Sigmoid colon (tissue), 7 donors: ENCODE results near the gene KLF17. TPM values are rescaled to one million over a fixed set of nuclear protein-coding genes. Genes with fewer than 3 reads are reported as not detected.

Source experiments
- DNase-seq: peaks from one replicate; pipeline ENCODE4 v3.0.0-alpha.2; 2019
- H3K27ac ChIP-seq, 4 donors: fragments of 200-600 bp; sonication (generic); one replicate each; pipeline ENCODE4 v1.5.1; 2016 to 2019; ENCODE audit warnings: mild to moderate bottlenecking in 1 of 4
- H3K27me3 ChIP-seq, 3 donors: fragments of 200-600 bp; sonication (generic); one replicate each; pipeline ENCODE4 v1.5.1; 2019; ENCODE audit warnings: mild to moderate bottlenecking in 1 of 3
- H3K36me3 ChIP-seq, 4 donors: fragments of 200-600 bp; sonication (generic); one replicate each; pipeline ENCODE4 v1.5.1; 2016 to 2019
- H3K4me1 ChIP-seq, 4 donors: fragments of 200-600 bp; sonication (generic); one replicate each; pipeline ENCODE4 v1.5.1; 2017 to 2019
- H3K4me3 ChIP-seq, 4 donors: fragments of 200-600 bp; sonication (generic); one replicate each; pipeline ENCODE4 v1.5.1; 2017 to 2019; ENCODE audit warnings: mild to moderate bottlenecking in 2 of 4, moderate library complexity in 1 of 4
- H3K9me3 ChIP-seq, 4 donors: fragments of 200-600 bp in 3 of 4; sonication (generic) in 3 of 4; one replicate each; pipeline versions ENCODE4 v1.5.1 to v1.6.1; 2013 to 2019
- CTCF ChIP-seq, 4 experiments: fragments of 450-650 bp in 3 of 4; fragments of 200-600 bp in 1 of 4; IDR thresholded peaks; one replicate each; pipeline ENCODE4 v1.5.1; 2016 to 2019; ENCODE audit warnings: antibody characterized with exemption in 4 of 4, mild to moderate bottlenecking in 3 of 4, moderate library complexity in 2 of 4
- EP300 ChIP-seq, 4 donors: sonication (generic); formaldehyde crosslinking; IDR thresholded peaks; one replicate each; pipeline ENCODE4 v1.6.1; 2017; ENCODE audit warnings: antibody characterized with exemption in 4 of 4
- POLR2A ChIP-seq, 2 donors: fragments of 450-650 bp; IDR thresholded peaks; one replicate each; pipeline ENCODE4 v1.6.1; 2016; ENCODE audit warnings: antibody characterized with exemption in 2 of 2, mild to moderate bottlenecking in 2 of 2, moderate library complexity in 2 of 2
- POLR2AphosphoS5 ChIP-seq, 4 donors: sonication (generic); formaldehyde crosslinking; IDR thresholded peaks; one replicate each; pipeline ENCODE4 v1.6.1; 2017; ENCODE audit warnings: antibody characterized with exemption in 4 of 4
- WGBS, 2 donors: extraction: QIAGEN DNeasy Blood & Tissue Kit; methylation state at CpG; one replicate each; pipeline ENCODE4 v1.1.7; 2013; 5-methylcytosine and 5-hydroxymethylcytosine counted together
- intact Hi-C: fragments of 100-400 bp; cut with DNase I; formaldehyde crosslinking; loops from one replicate; pipeline ENCODE4 v1.15.1; 2023
- polyA plus RNA-seq, 3 donors: library from polyadenylated mRNA; stranded (reverse); fragments of 200-250 nt; gene quantifications; one replicate each; pipeline ENCODE4 v1.2.3, GENCODE V29; 2013
- total RNA-seq, 4 donors: library from RNA; depleted of rRNA; stranded (reverse); fragments of >200 nt; gene quantifications; one replicate each; pipeline ENCODE4 v1.1.0, GENCODE V29; 2016
- donor health status: healthy with polysubstance abuse.
- donor health status: Bipolar disorder and iron deficiency.
- donor health status: healthy.

The KLF17 gene
- total and polyA plus RNA-seq, 7 donors = 0.16 to 0.68 (median 0.28) TPM; not detected in 4

GRCh38 chr1:44144962-44145756 is 26.5 kb downstream of the KLF17 start:
- H3K27me3 ChIP-seq = no peaks in the 10 kb centered on the region

GRCh38 chr1:44146536-44147361 is 28.1 kb downstream of the KLF17 start:
- intact Hi-C loops = no loop called here
- no peak for DNase-seq

More at GRCh38 chr1:44144962-44145756, 26.5 kb downstream of the KLF17 start:
- DNase-seq = no peak
- WGBS, 2 donors = 95 to 99% methylated on average over 2 of the region's 2 CpGs
- Histone ChIP-seq H3K27ac (no peak overlapping the region), H3K4me1 (no peaks in the 10 kb centered on the region), H3K4me3 (no peak overlapping the region), H3K36me3 (no peaks in the 10 kb centered on the region), H3K9me3 (peaks cover 0 to 7% (median 2%) of the 10 kb centered on the region in 4 donors)
- TF ChIP-seq POLR2AphosphoS5 (IDR thresholded peaks at IDR 0.05) (no peak), CTCF (IDR thresholded peaks at IDR 0.05) (no peak), POLR2A (IDR thresholded peaks at IDR 0.05) (no peak), EP300 (IDR thresholded peaks at IDR 0.05) (no peak)
- intact Hi-C loops = no loop called here

GRCh38 chr1:44147582-44147981 is 29.0 kb downstream of the KLF17 start:
- WGBS, 2 donors = 86 to 87% methylated on average over 3 of the region's 3 CpGs
- Histone ChIP-seq H3K36me3 (no peaks in the 10 kb centered on the region), H3K27ac (no peak overlapping the region), H3K27me3 (no peaks in the 10 kb centered on the region), H3K4me1 (no peaks in the 10 kb centered on the region), H3K9me3 (peaks cover 0 to 7% (median 2%) of the 10 kb centered on the region in 4 donors), H3K4me3 (no peak overlapping the region)
- DNase-seq = no peak
- TF ChIP-seq POLR2A (IDR thresholded peaks at IDR 0.05) (no peak), POLR2AphosphoS5 (IDR thresholded peaks at IDR 0.05) (no peak), CTCF (IDR thresholded peaks at IDR 0.05) (no peak), EP300 (IDR thresholded peaks at IDR 0.05) (no peak)
- intact Hi-C loops = no loop called here

More at GRCh38 chr1:44146536-44147361, 28.1 kb downstream of the KLF17 start:
- 93% methylated on average over 28 of the region's 28 CpGs for WGBS, 2 donors
- Histone ChIP-seq H3K36me3 (no peaks in the 10 kb centered on the region), H3K4me3 (no peak overlapping the region), H3K27ac (no peak overlapping the region), H3K4me1 (no peaks in the 10 kb centered on the region), H3K27me3 (no peaks in the 10 kb centered on the region), H3K9me3 (peaks cover 0 to 7% (median 2%) of the 10 kb centered on the region in 4 donors)
- TF ChIP-seq CTCF (IDR thresholded peaks at IDR 0.05) (no peak), EP300 (IDR thresholded peaks at IDR 0.05) (no peak), POLR2AphosphoS5 (IDR thresholded peaks at IDR 0.05) (no peak), POLR2A (IDR thresholded peaks at IDR 0.05) (no peak)

GRCh38 chr1:44151332-44151731 is 32.7 kb downstream of the KLF17 start:
- Histone ChIP-seq H3K27me3 (no peaks in the 10 kb centered on the region), H3K27ac (no peak overlapping the region), H3K36me3 (no peaks in the 10 kb centered on the region), H3K4me1 (peaks cover 0 to 7% (median 0%) of the 10 kb centered on the region in 4 donors), H3K4me3 (no peak overlapping the region), H3K9me3 (no peaks in the 10 kb centered on the region)
- 58 to 61% methylated on average over 6 of the region's 6 CpGs for WGBS, 2 donors
- DNase-seq = no peak
- intact Hi-C loops = no loop called here
- TF ChIP-seq POLR2AphosphoS5 (IDR thresholded peaks at IDR 0.05) = no peak
- TF ChIP-seq POLR2A (IDR thresholded peaks at IDR 0.05) = no peak
- TF ChIP-seq CTCF (IDR thresholded peaks at IDR 0.05) = no peak
- TF ChIP-seq EP300 (IDR thresholded peaks at IDR 0.05) = no peak
